Left cardiac atrium (tissue), 4 donors: Measurements from ENCODE around the gene TTLL3. TPM values are rescaled to one million over a fixed set of nuclear protein-coding genes. Genes with fewer than 3 reads are reported as not detected.

Source experiments
- ATAC-seq, 2 donors: fragments of 200-7000 bp; cut with Tn5 transposase; one replicate each; pipeline ENCODE4 v1.9.1; 2020; ENCODE audit warnings: mild to moderate bottlenecking in 2 of 2, moderate library complexity in 2 of 2
- DNase-seq: peaks from one replicate; pipeline ENCODE4 v3.0.0-alpha.2; 2020
- intact Hi-C, 2 donors: fragments of 100-400 bp; cut with DNase I; formaldehyde crosslinking; loops; one replicate each; pipeline versions ENCODE4 v1.14.1 to v1.15.1; 2022 to 2023
- total RNA-seq, 2 donors: library from RNA; stranded (reverse); fragmentation: NEBNext Ultra II Directional; extraction: Animal tissue kit (Norgen Biotek cat#: 25700); gene quantifications; one replicate each; pipeline ENCODE4 v1.2.1, GENCODE V29; 2021
- donor health status: DM: no; HTN: yes; CAD: no.
- donor health status: DM: no; HTN: yes; CAD: no; lungs with severe emphysema.
- donor health status: DM: yes; HTN: yes; CAD: no.
- donor health status: Dilated cardiomyopathy.

TTLL3 gene
- total RNA-seq, 2 donors from 2014 or later = 15.4 to 20.4 TPM

DNA sequence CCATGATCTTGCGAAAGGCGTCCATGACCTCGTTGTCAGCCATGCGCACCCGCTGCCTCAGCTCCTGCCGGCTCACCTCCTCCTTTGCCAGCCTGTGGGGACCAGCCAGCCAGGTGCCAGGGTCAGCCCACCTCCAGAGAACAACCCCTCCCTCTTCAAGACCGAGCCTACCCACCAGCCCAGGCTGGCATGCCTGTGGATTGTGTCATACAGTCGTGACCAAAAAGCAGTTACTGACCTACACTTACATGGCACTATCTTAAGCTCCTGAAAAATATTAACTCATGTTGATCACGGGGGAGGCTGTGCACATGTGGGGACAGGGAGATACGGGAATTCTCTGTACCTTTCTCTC, 29.6 kb upstream of the TTLL3 start:
- DNase-seq = peak; percentile 18
- intact Hi-C loops = no loop called here
- ATAC-seq = no peak

DNA sequence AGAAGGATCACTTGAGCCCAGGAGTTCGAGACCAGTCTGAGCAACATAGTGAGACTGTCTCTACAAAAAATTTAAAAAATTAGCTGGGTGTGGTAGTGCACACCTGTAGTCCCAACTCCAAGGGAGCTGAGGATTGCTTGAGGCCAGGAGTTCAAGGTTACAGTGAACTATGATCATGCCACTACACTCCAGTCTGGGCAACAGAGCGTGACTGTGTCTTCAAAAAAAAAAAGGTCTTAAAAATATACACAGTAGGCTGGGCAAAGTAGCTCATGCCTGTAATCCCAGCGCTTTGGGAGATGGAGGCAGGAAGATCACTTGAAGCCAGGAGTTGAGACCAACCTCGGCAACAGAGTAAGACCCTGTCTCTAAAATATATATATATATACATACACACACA, 29.2 kb upstream of the TTLL3 start:
- intact Hi-C loops = no loop called here
- DNase-seq (no peak), ATAC-seq (no peak)

DNA sequence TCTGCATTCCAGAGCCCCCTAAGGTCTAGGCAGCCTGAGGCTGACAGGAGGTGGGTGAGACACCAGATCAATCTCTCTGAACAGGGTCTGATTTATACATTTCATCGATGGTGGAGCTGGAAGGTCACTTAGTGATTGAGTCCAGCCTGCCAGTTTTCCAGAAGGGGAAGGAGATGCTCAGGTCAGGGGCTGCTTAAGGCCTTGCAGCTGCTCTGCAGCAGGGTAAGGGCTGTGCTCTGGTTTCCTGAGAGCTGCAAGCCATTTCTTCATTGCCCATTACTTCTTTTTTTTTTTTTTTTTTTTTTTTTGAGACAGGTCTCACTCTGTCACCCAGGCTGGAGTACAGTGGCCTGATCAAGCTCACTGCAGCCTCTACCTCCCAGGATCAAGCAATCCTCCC, 28.5 kb upstream of the TTLL3 start:
- intact Hi-C loops = no loop called here
- ATAC-seq (no peak), DNase-seq (no peak)

DNA sequence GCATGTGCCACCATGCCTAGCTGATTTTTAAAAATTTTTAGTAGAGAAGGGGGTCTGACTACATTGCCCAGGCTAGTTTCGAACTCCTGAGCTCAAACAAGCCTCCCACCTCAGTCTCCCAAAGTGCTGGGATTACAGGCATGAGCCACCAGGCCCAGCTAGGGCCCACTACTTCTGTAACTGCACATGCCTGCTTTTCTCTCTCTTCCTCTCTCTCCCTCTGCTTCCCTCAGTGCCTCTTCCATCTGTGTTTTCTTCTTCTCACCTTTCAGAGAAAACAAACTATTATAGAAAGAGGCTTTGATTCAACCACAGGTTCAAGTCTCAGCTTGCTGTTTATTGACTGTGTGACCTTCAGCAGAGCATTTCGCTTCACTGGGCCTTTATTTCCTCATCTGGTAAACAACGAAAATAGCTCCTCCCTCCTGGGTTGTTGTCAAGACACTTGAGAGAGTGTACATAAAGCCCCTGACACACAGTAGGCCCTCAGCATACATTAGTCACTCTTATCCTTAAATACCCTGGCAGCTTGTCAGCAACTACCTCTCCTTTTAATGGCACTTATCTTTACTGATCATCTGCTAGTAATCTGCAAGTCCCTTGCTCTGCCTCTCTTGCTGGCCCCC, 28.0 kb upstream of the TTLL3 start:
- ATAC-seq = no peak
- DNase-seq = no peak
- intact Hi-C loops = no loop called here

DNA sequence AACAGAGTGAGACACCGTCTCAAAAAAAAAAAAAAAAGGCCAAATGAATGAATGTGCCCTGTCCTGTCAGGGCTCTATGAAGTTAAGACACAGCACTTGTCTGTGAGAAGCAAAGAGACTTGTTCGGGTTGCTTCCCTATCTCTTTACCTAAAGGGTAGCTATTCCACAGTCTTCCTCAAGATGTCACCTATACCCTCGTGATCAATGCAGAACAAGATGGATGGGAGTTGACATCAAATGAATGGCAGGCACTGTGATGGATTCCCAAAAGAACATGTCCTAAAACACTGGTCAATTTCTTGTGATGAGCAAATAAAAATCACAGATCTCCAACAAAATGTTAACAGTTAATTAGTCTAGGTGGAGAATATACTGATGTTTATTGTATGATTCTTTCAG, 27.3 kb upstream of the TTLL3 start:
- ATAC-seq (no peak), DNase-seq (no peak)
- intact Hi-C loops = no loop called here

DNA sequence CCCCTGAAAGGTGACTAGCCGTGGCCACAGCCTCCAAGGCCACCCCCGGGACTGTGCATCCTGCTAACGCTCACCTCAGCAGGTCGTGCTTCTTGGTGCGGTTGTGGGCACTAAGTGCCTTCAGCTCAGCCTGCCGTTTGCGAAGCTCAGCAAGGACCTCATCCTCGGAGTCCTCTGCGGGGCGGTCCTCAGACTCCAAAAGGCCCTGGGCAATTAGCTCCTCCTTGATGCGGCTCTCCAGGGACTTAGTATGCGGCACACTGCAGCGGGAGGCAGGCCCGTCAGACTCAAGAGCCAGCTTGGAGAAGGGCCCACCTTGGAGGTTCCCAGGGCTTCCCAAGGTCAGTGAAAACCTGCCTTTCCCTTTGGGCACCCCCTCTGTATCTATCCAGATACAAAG, 26.1 kb upstream of the TTLL3 start:
- no peak for DNase-seq
- ATAC-seq = no peak
- intact Hi-C loops = no loop called here

DNA sequence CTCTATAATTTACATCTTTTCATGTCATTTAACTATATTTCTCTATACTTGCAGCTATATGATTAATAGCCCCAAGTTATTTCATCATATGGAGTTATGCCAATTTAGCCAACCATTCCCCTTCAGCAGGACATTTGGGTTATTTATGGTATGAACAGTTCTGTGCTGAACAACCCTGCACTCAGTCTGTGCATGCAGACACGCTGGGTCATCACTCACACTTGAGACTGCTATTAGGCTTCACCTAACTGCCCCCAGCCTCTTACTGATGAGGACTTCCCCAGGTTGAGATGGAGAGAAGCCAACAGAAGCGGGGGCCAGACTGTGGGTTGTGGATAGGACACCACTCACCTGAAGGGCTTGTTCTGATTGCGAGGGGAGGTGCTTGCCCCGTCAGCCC, 25.1 kb upstream of the TTLL3 start:
- ATAC-seq (no peak), DNase-seq (no peak)
- intact Hi-C loops = no loop called here

DNA sequence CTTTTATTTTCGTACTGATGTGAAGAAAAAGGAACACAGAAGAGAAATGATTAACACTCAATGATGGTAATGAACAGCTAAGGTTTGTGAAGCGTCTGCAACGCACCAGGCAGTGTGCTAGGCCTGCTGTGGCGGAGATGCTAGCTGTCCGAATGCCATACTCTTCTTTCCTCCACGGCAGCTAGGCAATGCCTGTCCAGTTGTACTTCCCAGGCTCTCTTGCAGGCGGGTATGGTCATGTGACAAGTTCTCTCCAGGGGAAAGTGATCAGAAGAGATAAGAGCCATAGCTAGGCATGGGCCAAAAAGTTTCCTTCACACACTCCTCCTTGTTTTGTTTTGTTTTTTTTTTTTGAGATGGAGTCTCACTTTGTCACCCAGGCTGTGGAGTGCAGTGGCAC, 24.5 kb upstream of the TTLL3 start:
- DNase-seq (no peak), ATAC-seq (peak in 1 of 2 donors; percentile 72)
- intact Hi-C loops = no loop called here

DNA sequence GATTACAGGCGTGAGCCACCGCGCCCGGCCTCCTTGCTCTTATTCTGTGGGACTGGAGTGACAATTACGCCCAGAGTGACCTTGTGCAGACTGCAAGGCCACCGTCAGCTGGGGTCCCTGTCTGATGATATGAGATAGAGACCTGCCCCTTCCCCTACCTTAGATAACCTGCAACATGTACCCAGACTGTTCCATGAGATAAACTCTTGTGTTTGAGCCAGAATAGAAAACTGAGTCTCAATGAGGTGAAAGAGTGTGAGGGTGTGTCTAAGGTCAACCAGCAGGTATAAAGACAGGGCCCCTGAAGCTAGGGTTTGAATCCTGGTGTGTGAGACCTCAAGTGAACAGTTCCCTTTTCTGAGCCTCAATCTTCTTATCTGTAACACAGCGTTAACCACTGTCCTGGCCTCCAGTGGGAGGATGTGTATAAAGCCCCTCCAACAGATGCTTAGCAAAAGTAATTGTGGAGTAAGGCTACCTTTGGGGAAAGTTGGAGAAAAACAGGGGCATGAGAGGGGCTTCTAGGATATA, 23.8 kb upstream of the TTLL3 start:
- intact Hi-C loops = no loop called here
- no peak for DNase-seq
- no peak for ATAC-seq

DNA sequence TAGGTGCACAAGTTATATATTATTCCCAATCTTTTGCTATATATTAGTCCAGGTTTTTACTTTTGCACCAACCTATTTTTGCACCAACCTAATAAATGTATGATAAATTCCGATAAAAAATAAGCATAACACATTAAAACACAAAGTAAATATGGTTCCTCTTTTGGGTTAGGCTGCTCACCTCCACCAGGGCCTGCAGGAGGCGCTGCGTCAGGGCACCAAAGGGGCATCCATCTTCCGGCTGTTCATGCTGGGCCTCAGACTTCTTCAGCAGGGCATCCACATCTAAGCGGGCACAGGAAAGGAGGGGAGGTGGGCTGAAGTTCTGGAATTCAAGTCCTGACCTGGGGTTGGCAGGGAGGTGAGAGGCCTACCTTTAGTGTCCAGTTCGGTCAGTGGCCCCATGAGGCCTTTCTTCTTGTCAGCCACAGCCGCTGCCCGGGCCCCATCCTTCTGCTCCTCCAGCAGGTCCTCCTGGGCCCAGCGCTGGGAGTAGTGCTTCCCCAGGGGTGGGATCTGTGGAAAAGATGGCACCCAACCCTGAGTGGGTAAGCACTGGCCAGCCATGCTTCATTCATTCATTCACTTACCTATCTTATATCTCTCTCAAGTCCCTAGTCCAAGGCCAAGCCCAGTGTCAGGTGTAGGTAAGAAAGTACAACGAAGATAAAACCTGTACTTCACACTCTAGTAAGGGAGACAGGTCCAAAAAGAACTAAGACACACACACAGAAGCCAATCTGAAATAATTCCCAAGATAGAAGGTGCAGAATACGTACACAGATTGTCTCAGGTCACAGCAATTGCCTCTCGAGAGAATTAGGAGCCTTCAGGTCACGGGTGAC, 23.0 kb upstream of the TTLL3 start:
- ATAC-seq (no peak), DNase-seq (no peak)
- intact Hi-C loops = no loop called here

DNA sequence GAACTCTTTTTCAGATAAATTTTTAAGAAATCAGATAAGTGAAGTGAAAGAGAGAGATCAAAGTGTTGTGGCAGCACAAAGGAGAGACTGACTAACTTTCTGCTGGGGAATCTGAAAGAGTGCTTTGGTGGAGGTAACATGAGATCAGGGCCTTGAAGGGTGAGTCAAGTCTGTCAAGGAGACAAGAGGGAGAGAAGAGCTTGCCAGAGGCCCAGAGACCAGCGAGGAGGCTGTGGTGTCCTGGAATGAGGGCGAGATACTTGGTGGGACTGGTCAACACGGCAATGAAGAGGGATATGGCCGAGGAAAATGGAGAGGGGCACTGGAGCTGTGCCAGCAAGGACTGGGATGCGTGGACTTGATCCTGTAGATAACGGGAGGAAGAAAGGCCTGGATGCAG, 22.3 kb upstream of the TTLL3 start:
- DNase-seq (no peak), ATAC-seq (no peak)
- intact Hi-C loops = no loop called here

DNA sequence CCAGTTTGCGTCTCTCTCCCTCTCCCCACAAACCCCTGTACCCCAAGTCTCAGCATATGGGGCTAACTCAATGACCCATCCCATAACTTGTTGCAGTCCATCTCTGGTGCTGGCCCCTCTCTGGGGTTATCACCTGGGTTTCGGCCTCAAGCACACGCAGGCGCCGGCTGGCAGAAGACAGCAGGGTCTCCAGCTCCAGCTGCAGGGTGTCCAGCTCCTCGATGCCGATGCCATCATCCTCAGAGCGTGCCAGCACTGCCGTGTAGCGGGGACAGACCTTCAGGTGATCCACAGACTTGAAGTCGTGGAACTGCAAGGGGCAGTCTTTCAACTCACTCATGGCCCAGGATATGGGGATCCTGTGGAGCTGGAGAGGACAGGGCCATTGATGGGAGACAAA, 18.9 kb upstream of the TTLL3 start:
- ATAC-seq (no peak), DNase-seq (no peak)
- intact Hi-C loops = no loop called here

DNA sequence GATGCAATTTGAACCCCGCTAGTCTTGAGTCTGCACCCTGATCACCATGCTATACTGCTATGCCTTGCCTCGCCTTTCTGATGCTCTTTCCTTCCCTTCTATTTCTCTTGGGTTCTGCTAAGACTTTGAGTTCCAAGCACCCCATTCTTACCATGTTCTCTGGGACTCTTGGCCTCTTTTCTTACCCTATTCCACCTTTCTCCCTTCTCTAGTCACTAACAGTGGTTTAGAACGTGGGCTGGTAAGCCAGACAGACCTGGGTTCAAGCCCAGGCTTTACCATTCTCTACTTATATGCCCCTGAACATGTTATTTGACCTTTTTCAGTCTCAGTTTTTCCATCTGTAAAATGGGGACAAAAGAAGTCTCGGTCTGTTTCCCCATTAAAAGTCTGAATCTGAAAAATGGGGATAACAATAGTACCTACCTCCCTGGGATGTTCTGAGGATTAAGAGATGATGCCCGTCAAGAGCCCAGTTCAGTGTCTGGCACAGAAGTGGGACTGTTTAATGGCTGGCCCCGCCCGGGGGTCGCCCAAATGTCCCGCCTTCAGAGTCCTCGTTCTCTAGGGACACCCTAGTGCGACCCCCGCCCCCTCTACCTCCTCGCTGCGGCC, 18.2 kb upstream of the TTLL3 start:
- ATAC-seq (no peak), DNase-seq (no peak)
- intact Hi-C loops = no loop called here

DNA sequence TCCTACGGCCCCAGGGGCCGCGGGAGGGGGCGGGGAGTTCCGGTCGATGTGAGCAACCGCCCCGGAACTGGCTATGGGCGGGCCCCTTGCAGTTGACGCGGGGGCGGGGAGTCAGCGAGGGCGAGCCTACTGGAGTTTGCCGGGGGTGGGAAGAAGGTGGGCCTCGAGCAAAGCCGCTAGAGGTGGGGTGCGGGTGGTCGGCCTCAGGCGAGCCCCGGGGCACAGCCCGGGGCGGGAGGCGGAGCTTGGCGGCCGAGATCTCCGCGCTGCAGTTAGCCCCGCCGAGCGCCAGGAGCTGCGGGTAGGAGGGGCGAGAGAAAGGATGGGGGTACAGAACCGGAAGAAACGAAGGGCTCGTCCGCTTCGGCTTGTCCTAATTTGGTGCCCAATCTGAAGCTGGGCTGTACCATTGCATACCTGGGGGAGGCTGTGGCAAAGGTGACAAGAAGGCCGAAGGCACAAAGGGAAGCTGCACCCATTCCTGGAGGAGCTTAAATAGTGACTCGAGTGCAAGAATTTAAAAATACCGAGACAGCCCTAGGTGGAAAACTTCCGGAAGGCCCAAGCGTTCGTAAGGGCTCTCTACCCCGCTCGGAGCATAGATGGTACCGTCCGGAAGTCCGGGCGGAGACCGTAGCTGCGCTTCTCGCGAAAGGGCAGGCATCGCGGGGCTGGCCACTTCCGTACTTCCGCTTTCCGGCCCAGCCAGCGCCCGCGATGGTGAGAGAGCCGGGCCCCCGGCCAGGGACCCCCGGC, 17.5 kb upstream of the TTLL3 start, which contains the start of the genes ARPC4 and TADA3:
TSS of gene ARPC4 (plus strand) at position 678 of the 756 bp plus-strand sequence. CDS start at position 718, 40 bp downstream.
TSS of gene TADA3 (minus strand) at position 69 of the 756 bp plus-strand sequence. CDS start 1,007 bp downstream, outside the sequence.
- intact Hi-C loops = no loop called here
- DNase-seq (peak; percentile 97), ATAC-seq (peak; percentile 94 to 95)

DNA sequence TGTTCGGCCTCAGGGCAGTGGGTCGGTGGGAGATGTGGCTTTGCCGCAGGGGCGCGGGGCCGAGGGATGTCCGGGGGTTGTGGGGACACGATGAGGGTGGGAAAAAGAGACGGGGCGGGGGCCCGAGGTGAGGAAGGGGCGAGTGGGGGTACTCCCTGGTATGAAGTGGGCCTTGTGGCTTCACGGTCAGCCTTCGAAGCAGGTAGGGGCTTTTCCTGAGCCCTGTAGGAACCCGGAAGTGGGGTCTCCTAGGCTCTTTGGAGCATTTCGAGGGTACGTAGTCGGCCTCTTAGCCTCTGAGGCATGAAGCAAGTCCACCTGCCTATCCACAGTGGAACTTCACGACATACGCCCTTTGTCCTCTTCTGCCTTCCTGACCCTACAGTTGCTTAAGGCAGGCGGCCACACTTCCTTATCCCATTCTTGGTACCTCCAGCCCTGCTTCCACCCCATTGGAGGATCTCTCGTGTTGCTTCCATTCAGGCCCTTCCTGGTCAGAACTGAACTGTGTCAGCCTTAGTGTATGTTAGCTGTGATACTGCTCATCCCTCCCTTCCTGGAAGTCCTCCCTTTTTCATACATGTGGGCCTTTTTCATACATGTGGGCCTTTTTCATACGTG, 16.8 kb upstream of the TTLL3 start:
- intact Hi-C loops = no loop called here
- ATAC-seq = peak; percentile 1 to 23
- peak; percentile 37 for DNase-seq

DNA sequence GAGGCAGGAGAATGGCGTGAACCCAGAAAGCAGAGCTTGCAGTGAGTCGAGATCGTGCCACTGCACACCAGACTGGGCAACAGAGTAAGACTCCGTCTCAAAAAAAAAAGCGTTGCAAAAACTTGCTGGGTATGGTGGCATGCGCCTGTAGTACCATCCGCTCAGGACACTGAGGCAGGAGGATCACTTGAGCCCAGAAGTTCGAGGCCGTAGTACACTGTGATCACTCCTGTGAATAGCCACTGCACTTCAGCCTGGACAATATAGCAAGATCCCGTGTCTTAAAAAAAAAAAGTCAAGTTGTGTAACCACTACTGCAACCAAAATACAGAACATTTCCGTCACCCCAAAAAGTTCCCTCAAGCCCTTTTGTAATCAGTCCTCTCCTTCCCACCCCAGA, 15.7 kb upstream of the TTLL3 start:
- ATAC-seq = no peak
- intact Hi-C loops = no loop called here

DNA sequence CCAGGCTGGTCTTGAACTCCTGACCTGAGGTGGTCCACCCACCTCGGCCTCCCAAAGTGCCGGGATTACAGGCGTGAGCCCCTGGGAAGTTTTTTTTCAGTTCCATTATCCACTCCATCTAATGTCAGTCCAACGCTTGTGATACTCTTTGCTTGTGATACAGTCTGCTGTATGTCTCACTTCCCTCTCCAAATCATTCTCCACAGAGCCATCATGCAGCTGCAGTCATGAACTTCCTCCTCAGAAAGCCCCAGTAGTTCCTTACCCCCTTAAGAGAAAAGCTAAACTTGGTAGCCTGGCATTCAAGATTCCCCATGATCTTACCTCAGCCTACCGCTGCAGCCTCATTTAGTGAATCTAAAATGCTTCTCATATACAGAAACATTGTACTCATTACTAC, 14.9 kb upstream of the TTLL3 start:
- ATAC-seq (no peak), DNase-seq (no peak)
- intact Hi-C loops = no loop called here

More for the DNA sequence above, 15.7 kb upstream of the TTLL3 start:
- DNase-seq = no peak

DNA sequence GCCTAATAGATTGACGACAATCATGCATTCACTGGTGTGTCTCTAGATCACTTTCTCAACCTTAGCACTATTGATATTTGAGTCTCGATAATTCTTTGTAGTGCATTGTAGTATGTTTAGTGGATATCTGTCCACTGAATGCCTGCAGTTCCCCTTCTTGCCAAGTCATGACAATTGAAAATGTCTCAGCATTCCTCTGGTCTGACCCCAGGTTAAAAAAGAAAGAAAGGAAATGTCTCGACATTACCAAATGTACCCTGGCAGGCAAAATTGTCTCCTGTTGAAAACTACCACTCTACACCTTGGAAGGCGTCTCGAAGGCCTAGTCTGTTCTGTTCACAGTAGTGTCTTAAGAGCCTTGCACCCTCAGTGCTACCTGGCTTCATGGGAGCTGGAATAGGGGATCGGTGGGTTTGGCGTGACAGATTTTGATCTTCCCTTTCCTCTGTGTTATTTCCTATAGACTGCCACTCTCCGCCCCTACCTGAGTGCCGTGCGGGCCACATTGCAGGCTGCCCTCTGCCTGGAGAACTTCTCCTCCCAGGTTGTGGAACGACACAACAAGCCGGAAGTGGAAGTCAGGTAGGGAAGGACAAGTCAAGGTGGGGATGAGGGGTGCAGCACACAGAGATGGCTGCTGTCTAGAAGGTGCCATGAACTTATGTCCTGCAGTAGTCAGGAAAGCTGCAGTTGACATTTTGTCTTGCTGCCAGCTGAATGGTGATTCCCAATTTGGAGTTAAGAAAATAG, 12.7 kb upstream of the TTLL3 start:
- ATAC-seq (no peak), DNase-seq (no peak)
- intact Hi-C loops = no loop called here
